NCI-H446 treated with DMSO at 0.1 percent for 48 hours (cell line): Measurements from ENCODE around the gene RIN3.

ENCODE experiments used
- DNase-seq: peaks from one replicate; lab custom pipeline; 2025; lab: John Stamatoyannopoulos, UW

Gene RIN3

GRCh38 chr14:92555465-92556111, 42.0 kb downstream of the RIN3 start:
- DNase-seq, result no peak

- DNase-seq, result no peak
Measured at GRCh38 chr14:92556255-92556741, 42.7 kb downstream of the RIN3 start.

GRCh38 chr14:92556863-92557543, 43.4 kb downstream of the RIN3 start:
- DNase-seq, result no peak

GRCh38 chr14:92557544-92557912, 43.9 kb downstream of the RIN3 start:
- DNase-seq, result no peak

GRCh38 chr14:92558319-92558718, 44.7 kb downstream of the RIN3 start:
- DNase-seq, result no peak

- DNase-seq, result no peak
Measured at GRCh38 chr14:92559486-92559885, 45.9 kb downstream of the RIN3 start.

GRCh38 chr14:92560106-92560865, 46.7 kb downstream of the RIN3 start:
- DNase-seq, result no peak

GRCh38 chr14:92561906-92562479, 48.4 kb downstream of the RIN3 start:
- DNase-seq, result no peak

- no peak for DNase-seq
Measured at GRCh38 chr14:92563359-92563758, 49.8 kb downstream of the RIN3 start.

- DNase-seq, result no peak
Measured at GRCh38 chr14:92563765-92564285, 50.2 kb downstream of the RIN3 start.

- no peak for DNase-seq
Measured at GRCh38 chr14:92564344-92565039, 50.9 kb downstream of the RIN3 start.

- DNase-seq, result no peak
Measured at GRCh38 chr14:92565040-92565717, 51.6 kb downstream of the RIN3 start.

- no peak for DNase-seq
Measured at GRCh38 chr14:92565718-92566115, 52.1 kb downstream of the RIN3 start.

- no peak for DNase-seq
Measured at GRCh38 chr14:92567173-92567725, 53.7 kb downstream of the RIN3 start.

GRCh38 chr14:92568621-92569479, 55.3 kb downstream of the RIN3 start:
- no peak for DNase-seq

GRCh38 chr14:92570674-92571262, 57.2 kb downstream of the RIN3 start:
- DNase-seq, result no peak

GRCh38 chr14:92572050-92572449, 58.5 kb downstream of the RIN3 start:
- no peak for DNase-seq

GRCh38 chr14:92573761-92574498, 60.3 kb downstream of the RIN3 start:
- no peak for DNase-seq
